Lower leg skin (tissue), 3 donors: ENCODE results near the gene VSTM2B.

Experiments used
- POLR2A ChIP-seq, 2 donors: fragments of 450-650 bp; IDR thresholded peaks; one replicate each; pipeline ENCODE4 v1.6.1; 2016 to 2017; ENCODE audit warnings: antibody characterized with exemption in 2 of 2, mild to moderate bottlenecking in 1 of 2, moderate library complexity in 1 of 2
- TF ChIP-seq, protein P1 (sequence below), 3 donors: fragments of 450-650 bp; IDR thresholded peaks; one replicate each; pipeline ENCODE4 v1.5.1; 2016; ENCODE audit warnings: antibody characterized with exemption in 3 of 3, mild to moderate bottlenecking in 3 of 3, moderate library complexity in 2 of 3

DNA sequence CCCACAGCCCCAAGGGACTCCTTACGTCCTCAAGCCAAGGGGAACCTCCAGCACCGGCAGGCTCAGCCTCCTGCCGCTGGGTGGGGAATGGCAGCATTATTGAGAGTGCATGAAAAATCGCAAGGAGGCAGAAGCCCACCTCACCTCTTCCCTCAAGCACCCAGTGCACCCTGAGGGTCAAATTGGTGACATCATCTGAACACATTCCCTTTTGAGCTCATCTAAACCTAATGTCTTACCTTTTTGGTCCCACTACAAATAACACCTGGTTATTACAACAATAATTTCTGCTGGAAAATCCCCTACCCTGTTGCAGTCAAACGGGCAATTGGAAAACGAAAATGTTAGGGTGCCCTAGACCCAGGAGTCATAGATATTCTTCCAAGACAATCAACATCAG lies 68.1 kb downstream of the VSTM2B start:
- TF ChIP-seq, protein P1, sequence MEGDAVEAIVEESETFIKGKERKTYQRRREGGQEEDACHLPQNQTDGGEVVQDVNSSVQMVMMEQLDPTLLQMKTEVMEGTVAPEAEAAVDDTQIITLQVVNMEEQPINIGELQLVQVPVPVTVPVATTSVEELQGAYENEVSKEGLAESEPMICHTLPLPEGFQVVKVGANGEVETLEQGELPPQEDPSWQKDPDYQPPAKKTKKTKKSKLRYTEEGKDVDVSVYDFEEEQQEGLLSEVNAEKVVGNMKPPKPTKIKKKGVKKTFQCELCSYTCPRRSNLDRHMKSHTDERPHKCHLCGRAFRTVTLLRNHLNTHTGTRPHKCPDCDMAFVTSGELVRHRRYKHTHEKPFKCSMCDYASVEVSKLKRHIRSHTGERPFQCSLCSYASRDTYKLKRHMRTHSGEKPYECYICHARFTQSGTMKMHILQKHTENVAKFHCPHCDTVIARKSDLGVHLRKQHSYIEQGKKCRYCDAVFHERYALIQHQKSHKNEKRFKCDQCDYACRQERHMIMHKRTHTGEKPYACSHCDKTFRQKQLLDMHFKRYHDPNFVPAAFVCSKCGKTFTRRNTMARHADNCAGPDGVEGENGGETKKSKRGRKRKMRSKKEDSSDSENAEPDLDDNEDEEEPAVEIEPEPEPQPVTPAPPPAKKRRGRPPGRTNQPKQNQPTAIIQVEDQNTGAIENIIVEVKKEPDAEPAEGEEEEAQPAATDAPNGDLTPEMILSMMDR (IDR thresholded peaks at IDR 0.05), result no peak
- TF ChIP-seq POLR2A (IDR thresholded peaks at IDR 0.05), result no peak
